Measurements from ENCODE around the gene AQP2.

DNA sequence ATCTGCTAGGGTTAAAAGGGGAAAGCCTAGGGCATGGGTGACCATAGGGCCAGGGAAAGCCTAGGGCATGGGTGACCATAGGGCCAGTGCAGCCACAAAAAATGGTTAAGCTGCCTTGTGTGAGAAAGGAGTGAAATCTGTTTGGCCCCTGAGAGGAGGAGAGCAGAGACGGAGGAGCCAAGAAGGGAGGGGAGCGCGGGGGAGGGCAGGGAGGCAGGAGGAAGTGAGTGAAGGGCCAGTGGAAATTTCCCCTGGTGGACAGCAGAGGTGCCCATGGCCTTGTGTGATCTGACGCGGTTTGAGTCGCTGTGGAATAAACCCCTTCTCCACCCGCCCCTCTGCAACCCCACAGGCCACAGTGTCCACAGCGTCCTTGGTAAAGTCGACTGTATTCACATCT lies 21.6 kb downstream of the AQP2 start:
- TF ChIP-seq POLR2A (IDR thresholded peaks at IDR 0.05) (no peak), POLR2AphosphoS5 (IDR thresholded peaks at IDR 0.05) (no peak), CTCF (IDR thresholded peaks at IDR 0.05) (no peak)

All from breast epithelium (tissue), 3 donors.